ENCODE data around the gene CAMTA1.

The CAMTA1 gene

GRCh38 chr1:7753641-7754040 is 968.4 kb downstream of the CAMTA1 start:
- Mint-ChIP-seq H3K36me3 (no peaks in the 10 kb centered on the region), H3K4me1 (peaks cover 27% of the 10 kb centered on the region), H3K27ac (no peak overlapping the region), H3K4me3 (no peak overlapping the region), H3K9me3 (no peaks in the 10 kb centered on the region)
- DNase-seq (ENCODE audit: low spot score in 2 of 2): no peak
- ATAC-seq: no peak

DNA sequence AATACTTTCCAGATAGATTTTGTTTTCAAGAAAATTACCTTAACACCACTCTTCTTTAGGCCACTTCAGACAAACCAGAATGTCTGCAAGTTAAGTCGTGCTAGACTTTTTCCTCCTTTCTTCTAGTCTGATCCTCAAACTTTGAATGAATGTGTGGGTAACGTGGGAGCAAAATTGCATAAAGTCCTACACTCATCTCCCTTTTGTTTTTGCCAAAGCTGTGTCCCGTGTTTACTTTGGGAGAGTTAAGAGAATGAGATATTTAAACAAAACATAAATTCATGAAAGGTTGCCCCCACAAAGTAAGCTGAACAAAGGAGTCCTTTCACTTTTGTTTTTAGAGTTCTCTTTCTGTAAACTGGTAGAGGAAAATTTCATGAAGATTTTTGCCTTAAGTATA is 969.0 kb downstream of the CAMTA1 start:
- Mint-ChIP-seq H3K27ac (no peak overlapping the region), H3K4me3 (no peak overlapping the region), H3K4me1 (peaks cover 27% of the 10 kb centered on the region)

DNA sequence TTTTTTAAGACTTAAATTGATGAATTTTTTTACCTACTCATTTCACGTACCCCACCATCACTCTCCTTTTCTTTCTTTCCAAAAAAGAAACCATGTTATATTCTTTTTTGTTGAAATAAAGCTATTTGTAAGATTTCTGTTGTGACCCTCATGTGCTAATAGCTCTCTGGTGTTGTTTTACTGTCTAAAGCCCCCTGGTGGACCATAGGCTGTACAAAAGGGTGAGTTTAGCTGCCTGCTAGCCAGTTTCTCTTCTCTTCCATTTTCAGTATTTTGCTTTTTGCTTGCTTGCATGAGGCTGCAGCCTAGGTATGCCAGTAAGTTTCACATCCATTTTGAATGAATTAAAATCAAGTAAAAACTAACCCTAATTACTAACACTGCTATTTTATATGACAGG is 970.2 kb downstream of the CAMTA1 start:
- Mint-ChIP-seq H3K4me3 (no peak overlapping the region), H3K36me3 (no peaks in the 10 kb centered on the region), H3K9me3 (no peaks in the 10 kb centered on the region), H3K27ac (no peak overlapping the region), H3K4me1 (peaks cover 27% of the 10 kb centered on the region)
- ATAC-seq (no peak), DNase-seq (ENCODE audit: low spot score in 2 of 2) (no peak)

More for the DNA sequence above, 969.0 kb downstream of the CAMTA1 start:
- DNase-seq (ENCODE audit: low spot score in 2 of 2): no peak
- no peak for ATAC-seq
- no peaks in the 10 kb centered on the region for H3K9me3 Mint-ChIP-seq
- H3K36me3 Mint-ChIP-seq: no peaks in the 10 kb centered on the region

DNA sequence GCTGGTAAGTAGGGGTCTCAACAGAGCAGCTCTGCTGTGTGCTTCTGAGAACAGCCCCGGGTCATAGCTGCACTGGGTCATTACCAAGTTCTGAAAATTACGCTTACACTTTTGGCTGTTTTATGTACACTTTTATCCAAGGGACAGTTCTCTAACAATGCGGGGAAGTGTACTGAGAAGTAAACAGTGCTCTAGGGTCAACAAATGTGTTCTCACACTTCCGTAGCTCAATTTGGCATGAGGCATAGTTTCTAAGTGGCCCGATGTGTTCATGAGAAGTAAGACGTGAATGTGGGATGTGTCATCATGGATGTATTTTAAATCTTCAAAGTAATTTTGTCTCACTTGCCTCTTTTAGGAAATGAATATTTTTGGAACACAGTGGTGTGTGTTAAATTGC is 975.0 kb downstream of the CAMTA1 start:
- DNase-seq (ENCODE audit: low spot score in 2 of 2): no peak
- Mint-ChIP-seq H3K36me3 (no peaks in the 10 kb centered on the region), H3K4me3 (no peak overlapping the region), H3K4me1 (no peaks in the 10 kb centered on the region), H3K9me3 (no peaks in the 10 kb centered on the region), H3K27ac (no peak overlapping the region)
- no peak for ATAC-seq

- H3K36me3 Mint-ChIP-seq: no peaks in the 10 kb centered on the region
- DNase-seq (ENCODE audit: low spot score in 2 of 2) (no peak), ATAC-seq (no peak)
- no peaks in the 10 kb centered on the region for H3K4me1 Mint-ChIP-seq
- no peak overlapping the region for H3K4me3 Mint-ChIP-seq
- H3K9me3 Mint-ChIP-seq: no peaks in the 10 kb centered on the region
- no peak overlapping the region for H3K27ac Mint-ChIP-seq
Observed at GRCh38 chr1:7761103-7761502, 975.8 kb downstream of the CAMTA1 start.

- DNase-seq (ENCODE audit: low spot score in 2 of 2): no peak
- Mint-ChIP-seq H3K4me1 (peaks cover 12% of the 10 kb centered on the region), H3K9me3 (no peaks in the 10 kb centered on the region), H3K4me3 (no peak overlapping the region), H3K27ac (no peak overlapping the region), H3K36me3 (peaks cover under 1% of the 10 kb centered on the region)
- ATAC-seq: no peak
Observed at GRCh38 chr1:7767176-7767575, 981.9 kb downstream of the CAMTA1 start.

- H3K4me3 Mint-ChIP-seq: no peak overlapping the region
- H3K9me3 Mint-ChIP-seq: no peaks in the 10 kb centered on the region
- peaks cover 20% of the 10 kb centered on the region for H3K4me1 Mint-ChIP-seq
- H3K36me3 Mint-ChIP-seq: peaks cover 14% of the 10 kb centered on the region
- DNase-seq (ENCODE audit: low spot score in 2 of 2): no peak
- no peak overlapping the region for H3K27ac Mint-ChIP-seq
- ATAC-seq: no peak
Observed at GRCh38 chr1:7768583-7768982, 983.3 kb downstream of the CAMTA1 start.

DNA sequence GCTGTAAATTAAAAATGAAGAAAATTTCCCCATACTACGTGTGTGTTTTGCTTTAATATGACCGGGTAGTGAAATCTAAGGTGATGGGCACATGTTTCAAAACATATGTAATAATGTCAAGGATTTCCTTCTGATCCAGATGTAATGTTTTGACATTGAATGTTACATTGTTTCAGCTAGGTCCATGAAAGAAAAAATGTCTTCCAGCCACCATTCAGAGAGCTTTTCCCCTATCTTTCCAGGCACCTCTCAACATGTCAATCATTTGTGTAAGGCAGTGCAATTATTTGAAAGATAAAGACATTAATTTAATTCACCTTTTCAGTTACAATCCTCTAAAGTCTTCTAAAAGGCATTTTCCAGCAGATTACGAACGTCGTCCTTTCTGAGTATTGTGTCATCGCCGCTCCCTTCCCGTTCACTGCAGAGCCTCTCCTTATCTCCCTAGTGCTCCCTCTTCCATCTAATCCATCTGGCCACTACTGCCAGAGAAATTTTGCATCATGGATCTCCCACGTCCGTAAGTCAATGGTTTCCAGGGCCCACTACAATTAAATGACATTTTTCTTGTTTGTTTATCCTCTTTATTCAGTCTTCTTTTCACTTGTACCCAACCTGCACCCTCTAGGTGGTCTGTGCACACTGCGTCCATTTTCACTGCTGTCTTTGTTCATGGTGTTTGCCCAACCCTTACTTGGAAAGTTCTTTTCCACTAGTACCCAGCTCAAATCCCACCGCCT is 984.6 kb downstream of the CAMTA1 start:
- Mint-ChIP-seq H3K4me1 (peaks cover 24% of the 10 kb centered on the region), H3K36me3 (peaks cover 27% of the 10 kb centered on the region), H3K9me3 (no peaks in the 10 kb centered on the region), H3K27ac (peak overlapping the region; percentile 91), H3K4me3 (no peak overlapping the region)
- DNase-seq (ENCODE audit: low spot score in 2 of 2) (peak in 1 of 2 donors; percentile 36), ATAC-seq (no peak)

GRCh38 chr1:7770669-7770996 is 985.4 kb downstream of the CAMTA1 start:
- peak overlapping the region; percentile 91 for H3K27ac Mint-ChIP-seq
- H3K4me3 Mint-ChIP-seq: peak overlapping the region; percentile 87
- H3K9me3 Mint-ChIP-seq: no peaks in the 10 kb centered on the region
- H3K4me1 Mint-ChIP-seq: peaks cover 24% of the 10 kb centered on the region
- peaks cover 35% of the 10 kb centered on the region for H3K36me3 Mint-ChIP-seq
- DNase-seq (ENCODE audit: low spot score in 2 of 2) (no peak), ATAC-seq (peak; percentile 63)

- DNase-seq (ENCODE audit: low spot score in 2 of 2): peak; percentile 88 to 94
- Mint-ChIP-seq H3K36me3 (peaks cover 40% of the 10 kb centered on the region), H3K9me3 (no peaks in the 10 kb centered on the region), H3K4me3 (peak within 1 kb of the TSS; percentile 87), H3K27ac (peak within 1 kb of the TSS; percentile 91), H3K4me1 (peaks cover 24% of the 10 kb centered on the region)
- peak; percentile 94 for ATAC-seq
Observed at GRCh38 chr1:7770997-7771822, 986.0 kb downstream of the CAMTA1 start, which contains the start of gene VAMP3. Gene VAMP3 (plus strand): TSS chr1:7771296. CDS start chr1:7771384, 88 bp downstream.

DNA sequence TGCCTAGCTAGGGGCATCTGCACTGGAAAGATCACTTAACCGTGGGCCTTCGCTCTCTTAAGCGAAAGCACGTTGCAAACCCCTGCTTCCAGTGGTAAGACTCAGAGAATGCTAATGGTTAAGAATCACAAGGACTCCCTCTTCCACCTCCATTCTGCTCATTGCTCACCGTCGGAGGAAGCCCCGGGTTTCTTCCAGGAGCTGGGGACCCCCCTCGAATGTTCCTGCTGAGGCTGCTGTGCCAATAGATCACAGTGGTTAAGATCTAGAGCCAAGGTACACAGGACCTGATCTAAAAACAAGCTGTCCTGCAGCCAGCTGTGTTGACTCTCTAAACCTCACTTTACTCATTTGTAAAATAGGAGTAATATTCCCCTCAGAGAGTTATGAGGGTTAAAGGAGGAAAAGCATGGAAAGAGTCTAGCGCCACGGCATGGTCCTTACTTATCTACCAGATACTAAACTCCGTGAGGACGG is 986.6 kb downstream of the CAMTA1 start:
- Mint-ChIP-seq H3K27ac (peak overlapping the region; percentile 91), H3K36me3 (peaks cover 47% of the 10 kb centered on the region), H3K4me1 (peaks cover 24% of the 10 kb centered on the region), H3K9me3 (no peaks in the 10 kb centered on the region), H3K4me3 (peak overlapping the region; percentile 87)
- no peak for DNase-seq (ENCODE audit: low spot score in 2 of 2)
- no peak for ATAC-seq

DNA sequence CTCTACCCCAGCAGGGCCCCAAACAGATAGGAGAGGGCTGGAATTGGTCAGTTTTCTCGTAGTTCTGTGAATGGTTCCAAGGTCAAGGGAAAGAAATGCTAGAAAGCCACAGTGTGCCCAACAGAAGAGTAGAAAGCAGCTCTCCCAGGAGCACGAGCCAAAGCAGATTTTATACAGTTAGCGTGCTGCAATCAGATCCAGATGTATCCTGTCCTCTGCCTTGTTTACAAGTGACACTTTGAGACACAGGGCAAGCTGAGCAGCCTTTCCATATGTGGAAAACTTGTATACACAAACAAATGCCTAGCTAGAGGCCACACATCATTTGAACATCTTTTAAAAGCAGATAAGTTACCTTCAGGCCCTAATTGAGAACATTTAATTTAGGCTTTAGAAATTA is 992.3 kb downstream of the CAMTA1 start:
- Mint-ChIP-seq H3K4me3 (no peak overlapping the region), H3K36me3 (peaks cover 79% of the 10 kb centered on the region), H3K9me3 (no peaks in the 10 kb centered on the region), H3K27ac (no peak overlapping the region), H3K4me1 (peaks cover 24% of the 10 kb centered on the region)
- DNase-seq (ENCODE audit: low spot score in 2 of 2) (no peak), ATAC-seq (no peak)

GRCh38 chr1:7778133-7778628 is 992.9 kb downstream of the CAMTA1 start:
- Mint-ChIP-seq H3K4me1 (peaks cover 20% of the 10 kb centered on the region), H3K9me3 (no peaks in the 10 kb centered on the region), H3K36me3 (peaks cover 73% of the 10 kb centered on the region), H3K27ac (no peak overlapping the region), H3K4me3 (no peak overlapping the region)
- ATAC-seq (no peak), DNase-seq (ENCODE audit: low spot score in 2 of 2) (no peak)

DNA sequence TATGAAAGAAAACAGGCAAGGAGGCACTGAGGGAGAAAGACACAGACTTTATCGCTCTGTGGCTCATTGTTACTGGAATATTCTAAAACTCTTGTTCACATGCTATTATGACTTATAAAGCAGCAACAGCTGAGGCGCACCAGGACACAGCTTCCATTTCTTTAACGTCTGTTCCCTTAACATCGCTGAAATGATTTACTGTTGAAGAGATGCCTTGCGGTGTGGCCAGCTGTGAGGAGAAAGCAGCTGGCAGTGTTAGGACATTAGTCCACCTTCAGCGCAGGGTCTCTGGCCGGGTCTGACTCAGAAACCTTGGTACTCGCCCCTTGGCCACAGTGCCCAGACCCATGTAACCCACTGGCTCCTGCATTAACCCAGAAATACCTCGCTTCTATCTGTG is 995.7 kb downstream of the CAMTA1 start:
- no peak overlapping the region for H3K27ac Mint-ChIP-seq
- H3K4me1 Mint-ChIP-seq: peaks cover 16% of the 10 kb centered on the region
- no peak overlapping the region for H3K4me3 Mint-ChIP-seq
- H3K36me3 Mint-ChIP-seq: peaks cover 54% of the 10 kb centered on the region
- DNase-seq (ENCODE audit: low spot score in 2 of 2) (no peak), ATAC-seq (no peak)
- no peaks in the 10 kb centered on the region for H3K9me3 Mint-ChIP-seq

- H3K9me3 Mint-ChIP-seq: no peaks in the 10 kb centered on the region
- no peak for ATAC-seq
- peak overlapping the region; percentile 64 for H3K4me3 Mint-ChIP-seq
- H3K36me3 Mint-ChIP-seq: peaks cover 49% of the 10 kb centered on the region
- DNase-seq (ENCODE audit: low spot score in 2 of 2): no peak
- peaks cover 16% of the 10 kb centered on the region for H3K4me1 Mint-ChIP-seq
- peak overlapping the region; percentile 46 for H3K27ac Mint-ChIP-seq
Observed at GRCh38 chr1:7781501-7781900, 996.2 kb downstream of the CAMTA1 start.
